ENCODE data around the gene AQP7.
"Not testable (repeated sequence)": the region's sequence is repeated elsewhere in the genome, so short reads cannot be mapped to it uniquely, and the experiment has no call there.

AQP7 gene

DNA sequence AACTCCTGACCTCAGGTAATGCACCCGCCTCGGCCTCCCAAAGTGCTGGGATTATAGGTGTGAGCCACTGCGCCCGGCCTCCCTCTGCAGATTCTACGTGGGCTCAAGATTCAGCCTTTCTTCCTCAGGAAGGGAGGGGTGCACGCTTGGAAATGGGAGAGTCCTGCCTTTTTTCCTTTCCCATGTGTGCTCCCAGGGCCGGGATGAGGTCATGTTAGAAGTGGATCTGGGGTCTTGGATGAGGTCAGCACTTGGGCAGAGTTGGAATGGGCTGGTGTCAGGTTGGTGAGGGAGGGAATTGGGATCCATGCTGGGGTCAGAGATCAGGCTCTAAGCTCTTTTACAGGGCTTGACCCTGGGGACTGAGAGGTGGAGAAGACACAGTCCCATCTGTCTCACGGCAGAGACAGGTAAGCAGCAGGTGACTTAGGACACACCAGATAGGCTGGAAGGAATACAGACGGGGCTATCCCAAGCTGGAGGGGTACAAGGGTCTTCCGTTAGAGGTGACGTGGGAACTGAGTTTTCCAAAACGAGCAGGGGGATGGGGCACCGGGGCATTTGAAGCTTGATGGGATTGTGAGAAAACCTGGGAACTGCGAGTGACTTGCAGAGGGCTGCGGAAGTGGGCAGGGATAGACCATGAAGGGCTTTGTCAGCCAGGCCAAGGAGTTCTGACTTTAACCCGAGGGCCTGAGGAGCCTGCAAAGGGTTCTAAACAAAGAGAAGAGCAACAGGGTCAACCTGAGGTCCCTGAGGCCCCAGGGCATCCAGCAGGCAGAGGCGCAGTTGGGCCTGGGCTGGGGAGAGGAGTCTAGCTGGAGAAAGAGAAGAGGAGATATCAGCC is 1.8 kb upstream of the AQP7 start:
- DNase-seq (ENCODE audit: insufficient read length, low spot score) (no peak), FAIRE-seq (no peak)
- no peak for TF ChIP-seq PAX5 (IDR thresholded peaks at IDR 0.05; ENCODE audit: insufficient read depth, low read length, severe bottlenecking)
- TF ChIP-seq TAF1 (IDR thresholded peaks at IDR 0.05; ENCODE audit: low read depth, low read length) = no peak
- no peak for TF ChIP-seq POLR2AphosphoS5 (IDR thresholded peaks at IDR 0.05; ENCODE audit: low read depth, low read length)
- TF ChIP-seq POU2F2 (IDR thresholded peaks at IDR 0.05; ENCODE audit: low read depth, low read length) = no peak
- TF ChIP-seq POLR2A (IDR thresholded peaks at IDR 0.05; ENCODE audit: low read depth, low read length) = no peak
- no peak for TF ChIP-seq SPI1 (IDR thresholded peaks at IDR 0.05; ENCODE audit: low read depth, low read length)

DNA sequence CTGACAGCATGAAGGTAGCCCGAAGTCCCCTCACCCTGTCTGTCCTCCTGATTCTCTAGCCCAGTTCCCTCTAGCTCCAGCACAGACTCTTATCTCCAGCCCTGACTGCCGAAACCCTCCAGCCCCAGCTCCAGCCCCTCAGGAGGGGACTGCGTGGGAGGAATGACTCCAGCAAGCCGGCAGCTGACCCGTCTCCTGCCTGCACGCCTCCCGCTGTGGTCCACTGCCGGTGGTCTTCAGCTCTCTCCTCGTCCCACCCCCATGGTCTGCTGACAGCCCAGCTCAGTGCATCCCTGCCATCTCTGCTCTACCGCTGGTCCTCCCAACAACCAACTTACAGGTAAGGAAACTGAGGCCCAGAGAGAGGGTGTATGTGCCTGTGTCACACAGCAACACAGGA is 559 bp downstream of the AQP7 start:
- DNase-seq (ENCODE audit: insufficient read length, low spot score); FAIRE-seq: not testable (repeated sequence)

DNA sequence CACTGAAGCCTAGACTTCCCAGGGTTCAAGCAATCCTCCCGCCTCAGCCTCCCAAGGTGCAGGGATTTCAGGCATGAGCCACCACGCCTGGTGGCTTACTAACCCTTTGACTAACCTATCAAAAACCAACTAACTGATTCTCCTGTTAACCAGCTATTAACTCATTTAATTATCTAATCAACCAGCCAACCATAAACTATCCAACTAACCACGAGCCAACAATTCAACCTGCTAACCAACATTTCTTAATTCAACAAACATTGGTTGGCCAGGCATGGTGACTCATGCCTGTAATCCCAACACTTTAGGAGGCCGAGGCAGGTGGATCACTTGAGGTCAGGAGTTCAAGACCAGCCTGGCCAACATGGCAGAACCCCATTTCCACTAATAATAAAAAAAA is 3.3 kb downstream of the AQP7 start:
- FAIRE-seq; DNase-seq (ENCODE audit: insufficient read length, low spot score): not testable (repeated sequence)

DNA sequence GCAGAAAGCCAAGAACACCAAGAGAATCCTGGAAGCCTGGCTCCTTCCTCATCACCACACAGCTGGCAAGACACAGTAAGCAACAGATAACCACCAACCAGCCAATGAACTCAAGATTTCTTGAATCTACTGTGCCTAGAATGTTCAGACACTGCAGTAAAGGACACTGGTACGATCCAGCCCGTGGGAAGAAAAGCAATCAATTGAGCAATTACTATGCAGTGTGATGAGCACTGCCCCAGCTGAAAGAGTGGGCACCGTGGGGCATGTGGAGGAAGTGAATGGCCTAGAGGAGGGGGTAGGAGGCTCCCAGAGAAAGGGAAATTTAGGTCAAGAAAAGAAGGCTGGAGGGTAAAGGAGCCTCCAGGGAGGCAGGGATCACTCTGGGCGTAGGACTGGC is 4.6 kb downstream of the AQP7 start:
- not testable (repeated sequence) for DNase-seq (ENCODE audit: insufficient read length, low spot score); FAIRE-seq

DNA sequence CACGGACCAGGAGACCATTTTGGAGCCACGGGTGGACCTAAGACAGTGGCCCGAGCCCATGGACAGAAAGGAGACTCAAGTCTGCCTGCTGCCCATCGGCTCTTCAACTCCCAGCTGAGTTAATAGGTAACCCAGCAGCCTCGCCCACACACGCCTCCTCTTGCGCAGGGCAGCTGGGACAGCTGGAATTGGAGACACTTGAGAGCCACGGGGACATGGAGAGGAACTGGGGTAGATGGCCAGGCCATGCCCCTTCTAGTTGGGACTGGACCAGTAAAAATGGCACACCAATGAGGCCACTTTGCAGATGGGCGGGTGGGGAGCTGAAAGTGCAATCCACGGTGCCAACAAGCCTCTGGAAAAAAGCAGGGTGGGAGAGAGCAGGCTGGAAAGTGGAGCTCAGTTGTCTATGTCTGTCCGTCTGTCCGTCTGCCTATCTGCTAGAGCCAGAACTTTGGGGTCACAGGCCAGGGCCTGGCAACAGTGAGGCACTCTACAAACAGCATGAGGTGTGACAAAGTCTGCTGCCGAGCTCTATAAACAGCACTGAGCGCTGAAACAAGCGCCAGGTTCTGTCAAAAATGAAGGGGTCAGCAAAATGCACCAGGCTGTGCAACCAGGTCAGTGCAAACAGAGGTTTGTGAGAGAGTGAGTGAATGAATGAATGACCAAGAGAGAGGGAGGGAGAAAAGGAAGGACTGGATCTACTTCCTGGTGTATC is 7.0 kb downstream of the AQP7 start:
- DNase-seq (ENCODE audit: insufficient read length, low spot score); FAIRE-seq: not testable (repeated sequence)

DNA sequence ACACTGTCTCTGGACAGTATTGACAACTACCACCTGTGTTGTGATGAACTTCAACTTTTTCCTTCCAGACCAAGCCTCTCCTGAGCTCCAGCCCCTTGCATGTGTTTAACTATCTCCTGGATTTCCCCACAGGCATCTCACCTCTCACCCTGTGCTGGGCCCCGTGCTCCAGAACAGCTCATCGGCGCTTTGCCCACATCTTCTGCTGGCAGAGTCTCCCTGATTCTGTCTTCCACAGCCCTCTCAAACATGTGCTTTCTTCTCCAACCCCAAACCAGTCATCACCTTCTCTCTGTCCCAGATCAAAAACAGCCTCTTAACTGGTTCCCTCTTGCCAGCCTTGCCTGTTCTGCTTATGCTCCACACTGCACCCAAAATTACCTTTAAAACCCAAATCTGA is 8.4 kb downstream of the AQP7 start:
- not testable (repeated sequence) for DNase-seq (ENCODE audit: insufficient read length, low spot score); FAIRE-seq

DNA sequence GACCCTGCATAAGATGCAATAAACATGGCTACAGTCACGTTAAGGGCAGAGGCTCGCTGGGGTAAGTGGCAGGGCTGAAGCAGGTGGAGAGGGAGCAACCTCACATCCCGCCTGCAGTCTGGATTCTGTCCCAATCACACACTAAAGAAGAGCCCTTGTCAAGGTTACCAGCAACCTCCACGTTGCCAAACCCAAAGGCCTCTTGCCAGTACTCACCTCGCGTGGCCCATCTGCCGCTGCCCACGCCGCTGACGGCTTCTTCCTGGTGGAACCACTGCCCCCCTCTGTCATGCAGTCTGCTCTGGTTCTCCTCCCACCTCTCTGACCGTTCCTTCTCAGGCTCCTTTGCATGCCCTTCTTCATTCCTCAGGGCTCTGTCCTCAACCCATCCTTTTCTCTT is 8.8 kb downstream of the AQP7 start:
- TF ChIP-seq POLR2AphosphoS5 (IDR thresholded peaks at IDR 0.05; ENCODE audit: low read depth, low read length) = no peak
- no peak for TF ChIP-seq SPI1 (IDR thresholded peaks at IDR 0.05; ENCODE audit: low read depth, low read length)
- no peak for TF ChIP-seq PAX5 (IDR thresholded peaks at IDR 0.05; ENCODE audit: insufficient read depth, low read length, severe bottlenecking)
- no peak for TF ChIP-seq POLR2A (IDR thresholded peaks at IDR 0.05; ENCODE audit: low read depth, low read length)
- TF ChIP-seq TAF1 (IDR thresholded peaks at IDR 0.05; ENCODE audit: low read depth, low read length) = no peak
- TF ChIP-seq POU2F2 (IDR thresholded peaks at IDR 0.05; ENCODE audit: low read depth, low read length) = no peak
- DNase-seq (ENCODE audit: insufficient read length, low spot score) (no peak), FAIRE-seq (no peak)

DNA sequence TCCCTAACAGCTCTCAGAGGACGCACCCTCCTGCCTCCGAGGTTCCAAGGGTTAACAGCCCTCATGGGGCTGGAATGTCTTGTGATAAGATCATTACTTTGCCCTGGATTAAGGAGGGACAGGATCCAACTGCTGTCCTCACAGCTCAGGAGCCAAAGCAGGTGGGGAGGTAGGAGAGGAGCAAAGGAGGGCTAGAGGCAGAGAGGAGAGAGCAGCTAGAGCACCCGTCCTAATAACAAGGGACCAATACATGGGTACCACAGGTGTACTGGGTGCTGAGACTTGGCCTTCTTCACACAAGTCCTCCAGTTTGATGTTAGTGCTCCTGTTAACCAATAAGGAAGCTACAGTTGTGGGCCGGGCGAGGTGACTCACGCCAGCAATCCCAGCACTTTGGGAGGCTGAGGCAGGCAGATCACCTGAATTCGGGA is 9.8 kb downstream of the AQP7 start:
- not testable (repeated sequence) for FAIRE-seq; DNase-seq (ENCODE audit: insufficient read length, low spot score)

DNA sequence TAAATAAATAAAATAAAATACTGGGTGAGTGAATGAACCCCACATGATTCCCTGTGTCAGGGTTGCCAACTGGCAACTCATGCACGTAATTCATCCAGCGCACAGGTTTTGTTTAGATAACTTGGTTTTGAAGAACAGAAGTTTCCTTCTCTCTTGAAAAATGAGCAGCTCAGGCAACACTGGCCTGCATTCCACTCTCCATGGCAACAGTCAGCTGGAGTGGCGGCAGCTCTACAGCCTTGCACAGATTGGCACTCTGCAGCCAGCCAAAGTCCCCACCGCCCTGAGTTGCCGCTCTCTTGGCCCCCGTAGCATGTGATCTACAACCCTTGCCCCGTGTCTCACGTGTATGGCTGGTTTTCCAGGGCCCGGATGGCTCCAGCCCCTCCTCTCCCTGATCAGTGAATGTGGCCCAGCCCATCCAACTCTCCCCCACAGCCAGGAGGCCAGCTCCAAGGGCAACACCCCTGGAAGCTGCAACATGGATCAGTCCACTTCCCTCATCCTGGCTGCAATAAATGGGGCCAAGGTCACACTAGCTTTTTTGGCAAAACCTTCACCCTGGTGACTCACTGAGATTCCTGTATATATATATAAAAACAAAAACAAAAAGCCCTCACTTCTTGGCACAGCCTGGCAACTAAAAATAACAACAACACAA is 11.1 kb downstream of the AQP7 start:
- FAIRE-seq; DNase-seq (ENCODE audit: insufficient read length, low spot score): not testable (repeated sequence)

DNA sequence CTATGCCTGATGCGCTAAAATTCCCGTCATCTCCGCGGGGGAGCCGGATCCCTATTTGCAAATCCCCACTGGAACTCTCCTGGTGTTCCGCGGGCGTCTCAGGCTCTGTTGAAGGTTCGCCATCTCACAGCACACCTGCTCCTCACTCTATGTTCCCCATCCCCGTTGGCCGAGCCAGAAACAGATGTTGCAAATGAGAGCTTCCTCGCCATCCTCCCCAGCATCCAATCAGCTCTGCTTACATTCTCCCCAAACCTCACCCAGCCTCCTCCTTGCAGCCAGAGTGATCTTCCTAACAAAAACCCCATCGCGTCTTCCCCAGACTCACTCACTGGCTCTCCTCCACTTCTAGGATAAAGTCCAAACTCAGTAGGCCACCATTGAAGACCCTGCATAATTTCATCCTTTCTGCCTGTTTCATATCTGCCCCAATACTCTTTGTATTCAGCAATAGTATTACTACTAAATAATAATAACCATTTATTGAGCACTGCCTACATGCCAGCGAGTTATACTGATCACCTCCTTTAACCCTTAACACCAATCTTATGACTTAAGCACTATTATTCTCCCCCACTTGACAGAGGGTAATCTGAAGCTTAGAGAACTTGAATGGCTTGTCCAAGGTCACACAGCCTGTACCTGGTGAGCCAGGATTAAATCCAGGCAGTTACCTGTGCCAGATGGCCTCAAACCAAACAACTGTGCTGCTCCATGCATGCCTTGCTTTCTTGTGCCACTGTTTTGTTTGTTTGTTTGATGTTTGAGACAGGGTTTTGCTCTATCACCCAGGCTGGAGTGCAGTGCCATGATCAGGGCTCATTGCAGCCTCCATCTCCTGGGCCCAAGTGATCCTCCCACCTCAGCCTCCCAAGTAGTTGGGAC is 14.0 kb downstream of the AQP7 start:
- TF ChIP-seq POLR2A (IDR thresholded peaks at IDR 0.05; ENCODE audit: low read depth, low read length) (no peak), POLR2AphosphoS5 (IDR thresholded peaks at IDR 0.05; ENCODE audit: low read depth, low read length) (no peak), SPI1 (IDR thresholded peaks at IDR 0.05; ENCODE audit: low read depth, low read length) (no peak), TAF1 (IDR thresholded peaks at IDR 0.05; ENCODE audit: low read depth, low read length) (no peak), PAX5 (IDR thresholded peaks at IDR 0.05; ENCODE audit: insufficient read depth, low read length, severe bottlenecking) (no peak)
- no peak for FAIRE-seq
- no peak for DNase-seq (ENCODE audit: insufficient read length, low spot score)

DNA sequence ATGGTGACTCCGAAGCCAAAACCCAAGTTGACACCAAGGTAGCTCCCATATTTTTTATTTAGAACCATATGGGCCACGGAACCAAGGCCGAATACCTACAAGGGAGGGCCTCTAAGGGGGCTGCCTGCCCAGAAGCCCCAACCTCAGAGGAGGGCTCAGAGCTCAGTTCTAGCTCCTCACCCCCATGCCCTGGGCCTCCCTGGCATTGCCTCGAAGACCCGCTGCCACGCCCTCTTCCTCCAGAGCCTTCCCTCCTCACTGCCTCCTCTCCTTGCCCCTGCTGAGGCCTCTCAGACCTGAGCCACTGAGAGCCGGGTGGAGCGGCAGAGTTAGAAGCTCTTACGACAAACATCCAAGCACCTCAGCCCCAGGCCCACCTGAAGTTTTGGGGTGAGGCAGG is 15.4 kb downstream of the AQP7 start:
- FAIRE-seq; DNase-seq (ENCODE audit: insufficient read length, low spot score): not testable (repeated sequence)

DNA sequence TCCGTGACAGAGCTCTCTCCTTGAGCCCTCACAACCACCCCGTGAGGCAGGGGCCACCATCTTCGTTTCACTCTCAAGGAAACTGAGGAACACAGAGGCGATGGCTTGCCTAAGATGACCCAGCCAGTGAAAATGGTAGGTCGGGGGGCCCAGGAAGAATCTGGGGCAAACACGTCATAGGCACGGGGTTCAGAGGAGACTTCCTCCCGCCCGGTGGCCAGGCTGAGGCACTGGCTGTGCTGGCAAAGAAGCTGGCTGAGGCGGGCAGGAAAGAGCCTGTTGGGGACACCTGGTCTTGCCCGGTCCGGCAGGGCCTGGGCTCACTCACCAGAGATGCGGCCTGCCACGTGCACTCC is 15.7 kb downstream of the AQP7 start:
- not testable (repeated sequence) for DNase-seq (ENCODE audit: insufficient read length, low spot score); FAIRE-seq

DNA sequence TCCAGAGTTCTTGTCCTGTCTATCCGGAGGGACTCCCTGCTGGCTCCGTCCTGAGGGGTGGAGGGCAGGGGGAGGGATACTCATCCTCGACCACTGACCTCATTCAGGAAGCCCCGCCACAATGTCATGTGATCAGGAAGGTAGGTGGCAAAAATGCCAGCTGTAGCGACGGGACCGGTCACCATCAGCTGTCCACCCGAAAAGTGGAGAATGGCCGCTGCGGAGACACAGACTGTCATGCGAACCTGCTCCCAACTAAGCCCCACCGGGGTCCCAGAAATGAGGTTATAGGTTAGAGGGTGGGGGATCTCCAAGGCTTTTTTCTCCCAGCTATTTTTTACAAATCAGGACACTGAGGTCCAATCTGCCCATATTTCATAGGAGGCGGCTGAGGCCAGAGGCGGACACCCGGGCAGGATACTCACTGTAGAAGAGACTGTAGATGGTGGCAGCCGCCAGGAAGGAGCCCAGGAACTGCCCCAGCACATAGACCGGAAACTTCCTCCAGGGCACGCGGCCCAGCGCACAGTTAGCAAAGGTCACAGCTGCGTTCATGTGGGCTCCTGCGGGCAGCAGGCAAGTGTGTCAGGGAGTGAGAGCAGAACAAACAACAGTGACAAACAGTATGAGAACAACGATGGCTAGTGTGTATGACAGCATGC is 16.3 kb downstream of the AQP7 start:
- not testable (repeated sequence) for FAIRE-seq; DNase-seq (ENCODE audit: insufficient read length, low spot score)

DNA sequence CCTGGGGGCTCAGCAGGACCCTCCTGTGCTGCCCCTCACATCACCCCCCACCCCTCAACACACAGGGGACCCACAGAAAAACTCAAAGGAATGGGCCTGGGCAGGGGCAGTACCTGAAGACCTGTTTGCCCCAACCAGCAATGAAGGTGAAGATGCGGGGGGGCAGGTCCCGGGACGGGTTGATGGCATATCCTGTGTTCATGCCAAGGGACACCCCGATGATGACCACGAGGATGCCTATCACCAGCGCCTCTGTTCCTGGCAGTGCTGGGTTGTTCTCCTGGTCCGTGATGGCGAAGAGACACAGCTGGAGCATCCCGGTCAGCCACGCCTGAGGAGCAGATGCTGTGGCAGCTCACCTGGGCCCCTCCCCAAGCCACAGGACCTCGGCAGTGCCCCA is 16.8 kb downstream of the AQP7 start:
- DNase-seq (ENCODE audit: insufficient read length, low spot score); FAIRE-seq: not testable (repeated sequence)

DNA sequence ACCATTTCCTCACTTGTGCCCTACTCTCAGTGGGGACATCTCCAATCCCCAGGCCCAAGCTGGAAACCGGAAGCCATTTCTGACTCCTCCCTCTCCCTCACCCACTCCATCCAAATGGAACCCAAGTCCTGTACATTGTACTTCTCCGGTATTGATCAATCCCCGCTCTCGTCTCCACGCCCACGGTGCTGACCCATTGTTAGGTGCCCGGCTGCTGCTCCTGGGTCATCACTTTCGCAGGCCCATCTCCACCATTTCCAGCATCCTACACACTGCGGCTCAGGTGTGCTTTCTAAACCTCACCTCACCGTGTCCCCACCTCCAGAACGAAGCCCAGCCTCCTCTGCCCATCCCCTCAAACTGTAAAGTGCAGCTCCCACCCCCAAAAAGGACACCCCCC is 19.0 kb downstream of the AQP7 start:
- FAIRE-seq; DNase-seq (ENCODE audit: insufficient read length, low spot score): not testable (repeated sequence)

DNA sequence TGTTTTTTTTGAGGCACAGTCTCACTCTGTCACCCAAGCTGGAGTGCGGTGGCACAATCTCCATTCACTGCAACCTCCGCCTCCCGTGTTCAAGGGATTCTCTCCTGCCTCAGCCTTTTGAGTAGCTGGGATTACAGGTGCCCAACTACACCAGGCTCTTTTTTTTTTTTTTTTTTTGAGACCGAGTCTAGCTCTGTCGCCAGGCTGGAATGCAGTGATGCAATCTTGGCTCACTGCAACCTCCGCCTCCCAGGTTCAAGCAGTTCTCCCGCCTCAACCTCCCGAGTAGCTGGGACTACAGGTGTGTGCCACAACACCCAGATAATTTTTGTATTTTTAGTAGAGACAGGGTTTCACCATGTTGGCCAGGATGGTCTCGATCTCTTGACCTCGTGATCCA is 20.0 kb downstream of the AQP7 start:
- DNase-seq (ENCODE audit: insufficient read length, low spot score); FAIRE-seq: not testable (repeated sequence)

Data from GM12891 (cell line).